ENCODE data around the gene FLACC1. TPM values are rescaled to one million over a fixed set of nuclear protein-coding genes. Genes with fewer than 3 reads are reported as not detected.

Gene FLACC1
- total and polyA plus RNA-seq, 9 of the 15 experiments (the other 6 are each of a cell fraction or from before 2014, with no cell fraction given) = 0.07 to 0.68 (median 0.22) TPM; not detected in 2

DNA sequence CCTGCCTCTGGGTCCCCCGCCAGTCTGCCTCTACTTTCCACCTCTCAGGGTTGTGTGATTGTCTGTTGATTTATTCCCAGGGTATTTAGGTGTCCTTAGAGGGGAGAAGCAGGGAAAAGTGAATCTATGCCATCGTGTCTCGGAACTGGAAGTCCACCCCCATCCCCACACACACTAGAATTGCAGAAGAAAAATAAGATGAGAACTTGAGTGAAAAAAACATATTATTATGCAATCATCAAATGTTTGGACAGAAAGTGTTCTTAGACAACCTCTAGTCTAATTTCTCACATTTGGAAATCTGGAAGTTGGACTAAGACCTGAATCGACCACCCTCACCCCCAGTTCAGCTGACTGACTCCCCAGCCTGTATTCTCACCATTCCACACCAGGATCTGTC, 110.9 kb downstream of the FLACC1 start:
- Histone ChIP-seq H3K9me1 (ENCODE audit: control insufficient read depth, insufficient read depth, low read length) (no peaks in the 10 kb centered on the region), H3K4me3 (no peak overlapping the region), H3K4me2 (ENCODE audit: insufficient read depth, low read length) (no peak overlapping the region), H3K9ac (ENCODE audit: insufficient read depth in 1 of 2, low read depth in 2 of 2, low read length in 2 of 2) (no peak overlapping the region), H2AFZ (ENCODE audit: low read depth, low read length) (no peak overlapping the region), H3K36me3 (ENCODE audit: control insufficient read depth, insufficient read depth, low read length) (no peaks in the 10 kb centered on the region), H3K4me1 (replicated peaks in 1 of 2; ENCODE audit: control insufficient read depth in 2 of 2, insufficient read depth in 2 of 2, low read length in 2 of 2) (no peaks in the 10 kb centered on the region; a peak in 2 of 5 replicates), H3K27ac (ENCODE audit: extremely low read depth, low read depth, low read length) (no peak overlapping the region), H3K79me2 (ENCODE audit: control insufficient read depth, insufficient read depth, low read length) (no peaks in the 10 kb centered on the region), H4K20me1 (replicated peaks; ENCODE audit: control insufficient read depth, insufficient read depth, low read length) (no peaks in the 10 kb centered on the region), H3K27me3 (ENCODE audit: control insufficient read depth in 2 of 2, insufficient read depth in 2 of 2, low read length in 2 of 2) (no peaks in the 10 kb centered on the region), H3K9me3 (replicated peaks; ENCODE audit: control insufficient read depth, insufficient read depth, low read depth, low read length) (no peaks in the 10 kb centered on the region)
- ChIA-PET POLR2A (no interaction called here), CTCF (ENCODE audit: low intra/inter-chr PET ratio) (no interaction called here)
- 67% methylated on average over 3 of the region's 4 CpGs for WGBS (ENCODE audit: insufficient coverage, low coverage, missing lambda C conversion rate)
- ATAC-seq = no peak
- intact Hi-C loops (cut with micrococcal nuclease) = no loop called here
- no peak for DNase-seq (ENCODE audit: extremely low read depth in 1 of 4, low spot score in 3 of 4)
- TF ChIP-seq CEBPB (tag; IDR thresholded peaks at IDR 0.05) (peak; percentile 12; the same call in 1 of the 2 replicates), NCOA1 (IDR thresholded peaks at IDR 0.05; ENCODE audit: low read depth) (no peak)
- no TSS peak for BruUV-seq (replicated peaks)
- in situ Hi-C loops (cut with MboI) = no loop called here
- no peak for FAIRE-seq

DNA sequence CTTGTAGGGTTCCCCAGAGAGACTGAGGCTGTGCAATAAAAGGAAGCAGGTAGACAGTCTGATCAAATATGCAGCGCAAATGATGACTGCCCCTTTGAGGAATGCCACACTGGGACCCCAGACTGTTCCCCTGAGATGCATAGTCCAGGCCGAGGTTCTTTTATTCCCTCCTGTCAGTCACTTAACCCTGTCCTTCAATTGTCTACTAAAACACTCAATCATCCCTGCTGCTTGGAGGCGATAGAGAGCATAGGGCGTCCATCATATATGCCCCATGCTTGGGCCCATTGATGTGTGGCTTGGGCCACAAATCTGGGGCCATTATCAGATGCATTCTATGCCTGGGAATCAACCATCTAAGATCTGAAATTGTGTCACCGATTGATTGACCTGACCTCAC, 112.3 kb downstream of the FLACC1 start:
- no peaks in the 10 kb centered on the region for H4K20me1 ChIP-seq (replicated peaks; ENCODE audit: control insufficient read depth, insufficient read depth, low read length)
- H3K9ac ChIP-seq (ENCODE audit: insufficient read depth in 1 of 2, low read depth in 2 of 2, low read length in 2 of 2) = no peak overlapping the region
- ATAC-seq (peak; percentile 56), FAIRE-seq (no peak), DNase-seq (ENCODE audit: extremely low read depth in 1 of 4, low spot score in 3 of 4) (no peak)
- no peak overlapping the region for H2AFZ ChIP-seq (ENCODE audit: low read depth, low read length)
- no peak overlapping the region for H3K27ac ChIP-seq (ENCODE audit: extremely low read depth, low read depth, low read length)
- intact Hi-C loops (cut with micrococcal nuclease) = no loop called here
- no TSS peak for BruUV-seq (replicated peaks)
- H3K9me3 ChIP-seq (replicated peaks; ENCODE audit: control insufficient read depth, insufficient read depth, low read depth, low read length) = no peaks in the 10 kb centered on the region
- H3K4me2 ChIP-seq (ENCODE audit: insufficient read depth, low read length) = no peak overlapping the region
- 72% methylated on average over 3 of the region's 5 CpGs for WGBS (ENCODE audit: insufficient coverage, low coverage, missing lambda C conversion rate)
- H3K4me3 ChIP-seq = no peak overlapping the region
- peaks cover 7% of the 10 kb centered on the region; the same call in 2 of the 3 replicates for H3K36me3 ChIP-seq (ENCODE audit: control insufficient read depth, insufficient read depth, low read length)
- ChIA-PET CTCF (ENCODE audit: low intra/inter-chr PET ratio) (no interaction called here), POLR2A (interaction anchor here (1.1 kb wide), 1 partner anchor 15 kb away, joined by 3 read pairs; the partner anchor contains the start of gene CASP8)
- no peaks in the 10 kb centered on the region for H3K79me2 ChIP-seq (ENCODE audit: control insufficient read depth, insufficient read depth, low read length)
- H3K9me1 ChIP-seq (ENCODE audit: control insufficient read depth, insufficient read depth, low read length) = no peaks in the 10 kb centered on the region
- in situ Hi-C loops (cut with MboI) = no loop called here
- no peaks in the 10 kb centered on the region for H3K27me3 ChIP-seq (ENCODE audit: control insufficient read depth in 2 of 2, insufficient read depth in 2 of 2, low read length in 2 of 2)
- TF ChIP-seq, protein P1, sequence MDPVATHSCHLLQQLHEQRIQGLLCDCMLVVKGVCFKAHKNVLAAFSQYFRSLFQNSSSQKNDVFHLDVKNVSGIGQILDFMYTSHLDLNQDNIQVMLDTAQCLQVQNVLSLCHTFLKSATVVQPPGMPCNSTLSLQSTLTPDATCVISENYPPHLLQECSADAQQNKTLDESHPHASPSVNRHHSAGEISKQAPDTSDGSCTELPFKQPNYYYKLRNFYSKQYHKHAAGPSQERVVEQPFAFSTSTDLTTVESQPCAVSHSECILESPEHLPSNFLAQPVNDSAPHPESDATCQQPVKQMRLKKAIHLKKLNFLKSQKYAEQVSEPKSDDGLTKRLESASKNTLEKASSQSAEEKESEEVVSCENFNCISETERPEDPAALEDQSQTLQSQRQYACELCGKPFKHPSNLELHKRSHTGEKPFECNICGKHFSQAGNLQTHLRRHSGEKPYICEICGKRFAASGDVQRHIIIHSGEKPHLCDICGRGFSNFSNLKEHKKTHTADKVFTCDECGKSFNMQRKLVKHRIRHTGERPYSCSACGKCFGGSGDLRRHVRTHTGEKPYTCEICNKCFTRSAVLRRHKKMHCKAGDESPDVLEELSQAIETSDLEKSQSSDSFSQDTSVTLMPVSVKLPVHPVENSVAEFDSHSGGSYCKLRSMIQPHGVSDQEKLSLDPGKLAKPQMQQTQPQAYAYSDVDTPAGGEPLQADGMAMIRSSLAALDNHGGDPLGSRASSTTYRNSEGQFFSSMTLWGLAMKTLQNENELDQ (CRISPR knock-in tag; IDR thresholded peaks at IDR 0.05; ENCODE audit: borderline replicate concordance) = no peak
- TF ChIP-seq RBM17 (IDR thresholded peaks at IDR 0.05; ENCODE audit: borderline replicate concordance, low read depth, low read length) (no peak), MEIS2 (IDR thresholded peaks at IDR 0.05; ENCODE audit: partially characterized antibody) (peak; percentile 53), PKNOX1 (IDR thresholded peaks at IDR 0.05) (peak; percentile 61), HLTF (IDR thresholded peaks at IDR 0.05) (no peak), ZNF143 (CRISPR knock-in tag; IDR thresholded peaks at IDR 0.05) (no peak)
- TF ChIP-seq, protein P2, sequence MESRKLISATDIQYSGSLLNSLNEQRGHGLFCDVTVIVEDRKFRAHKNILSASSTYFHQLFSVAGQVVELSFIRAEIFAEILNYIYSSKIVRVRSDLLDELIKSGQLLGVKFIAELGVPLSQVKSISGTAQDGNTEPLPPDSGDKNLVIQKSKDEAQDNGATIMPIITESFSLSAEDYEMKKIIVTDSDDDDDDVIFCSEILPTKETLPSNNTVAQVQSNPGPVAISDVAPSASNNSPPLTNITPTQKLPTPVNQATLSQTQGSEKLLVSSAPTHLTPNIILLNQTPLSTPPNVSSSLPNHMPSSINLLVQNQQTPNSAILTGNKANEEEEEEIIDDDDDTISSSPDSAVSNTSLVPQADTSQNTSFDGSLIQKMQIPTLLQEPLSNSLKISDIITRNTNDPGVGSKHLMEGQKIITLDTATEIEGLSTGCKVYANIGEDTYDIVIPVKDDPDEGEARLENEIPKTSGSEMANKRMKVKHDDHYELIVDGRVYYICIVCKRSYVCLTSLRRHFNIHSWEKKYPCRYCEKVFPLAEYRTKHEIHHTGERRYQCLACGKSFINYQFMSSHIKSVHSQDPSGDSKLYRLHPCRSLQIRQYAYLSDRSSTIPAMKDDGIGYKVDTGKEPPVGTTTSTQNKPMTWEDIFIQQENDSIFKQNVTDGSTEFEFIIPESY (CRISPR knock-in tag; IDR thresholded peaks at IDR 0.05) = no peak
- no peaks in the 10 kb centered on the region; a peak in 2 of 5 replicates for H3K4me1 ChIP-seq (replicated peaks in 1 of 2; ENCODE audit: control insufficient read depth in 2 of 2, insufficient read depth in 2 of 2, low read length in 2 of 2)
